Pancreas (tissue), 10 donors: ENCODE data around the gene TAF11L14. TPM values are rescaled to one million over a fixed set of nuclear protein-coding genes. Genes with fewer than 3 reads are reported as not detected.
"Not testable (repeated sequence)": the region's sequence is repeated elsewhere in the genome, so short reads cannot be mapped to it uniquely, and the experiment has no call there.

ENCODE experiments used
- ATAC-seq, 4 donors: fragments of 200-7000 bp; cut with Tn5 transposase; one replicate each; pipeline versions ENCODE4 v1.8.0 to v1.9.1; 2020; ENCODE audit warnings: mild to moderate bottlenecking in 4 of 4, moderate library complexity in 4 of 4
- DNase-seq, 6 donors: peaks; one replicate each; pipeline ENCODE4 v3.0.0-alpha.2; 2020
- FAIRE-seq: peaks from 2 replicates; lab custom pipeline; 2012; peaks lifted over from hg19 to GRCh38; lab: Jason Lieb, UNC
- H3K27ac ChIP-seq, 4 donors: fragments of 200-600 bp; sonication (generic); 1 replicate in 3 of 4; 2 replicates in 1 of 4; pipeline versions ENCODE4 v1.5.0 to v1.8.0; 2020
- H3K27me3 ChIP-seq, 4 donors: fragments of 200-600 bp; one replicate each; pipeline ENCODE4 v1.8.0; 2021
- H3K36me3 ChIP-seq, 3 donors: fragments of 200-600 bp; sonication (generic) in 1 of 3; one replicate each; pipeline versions ENCODE4 v1.5.0 to v1.8.0; 2020 to 2021
- H3K4me1 ChIP-seq, 3 donors: fragments of 200-600 bp; one replicate each; pipeline ENCODE4 v1.8.0; 2021
- H3K4me3 ChIP-seq, 4 donors: fragments of 200-600 bp; sonication (generic) in 2 of 4; one replicate each; pipeline versions ENCODE4 v1.5.0 to v1.8.0; 2020 to 2021
- H3K9me3 ChIP-seq, 4 donors: fragments of 200-600 bp; one replicate each; pipeline ENCODE4 v1.8.0; 2021
- CTCF ChIP-seq, 4 donors: fragments of 200-600 bp; sonication (generic) in 3 of 4; IDR thresholded peaks; one replicate each; pipeline versions ENCODE4 v1.5.0 to v1.8.0; 2021; ENCODE audit warnings: antibody characterized with exemption in 4 of 4
- WGBS, 2 donors: extraction: QIAGEN DNeasy Blood & Tissue Kit; methylation state at CpG; one replicate each; pipeline ENCODE4 v1.1.7; 2013; 5-methylcytosine and 5-hydroxymethylcytosine counted together
- intact Hi-C, 3 donors: fragments of 100-400 bp; cut with DNase I; formaldehyde crosslinking; loops; one replicate each; pipeline versions ENCODE4 v1.11.1 to v1.14.2; 2022
- polyA plus RNA-seq, 2 donors: library from polyadenylated mRNA; stranded (reverse); fragments of 200-250 nt; gene quantifications; one replicate each; pipeline ENCODE4 v1.2.3, GENCODE V29; 2013
- total RNA-seq, 6 donors: library from RNA; stranded (reverse); fragmentation: NEBNext Ultra II Directional in 4 of 6; extraction: Animal tissue kit (Norgen Biotek cat#: 25700) in 4 of 6; gene quantifications; one replicate each; pipeline versions ENCODE4 v1.2.1 to v1.2.4, GENCODE V29; 2021 to 2023
- donor health status: healthy with polysubstance abuse.
- donor health status: DM: no; HTN: no; CAD: no; lungs with moderate emphysema.
- donor health status: DM: no; HTN: no; CAD: no.
- donor health status: control.
- donor health status: control.
- donor health status: Bipolar disorder and iron deficiency.
- donor health status: DM: yes; HTN: yes; CAD: no.
- donor health status: DM: no; HTN: no; CAD: no.
- donor health status: DM: no; HTN: no; CAD: no.
- donor health status: DM: yes; HTN: yes; CAD: no.

Gene TAF11L14
- total RNA-seq: not detected
- not detected for polyA plus RNA-seq

GRCh38 chr5:17634160-17634559 lies at the start of gene TAF11L14:
Gene TAF11L14, plus strand, starts transcription at chr5:17634460.
- H3K4me1 ChIP-seq: no peaks in the 10 kb centered on the region
- FAIRE-seq: no peak
- H3K27ac ChIP-seq: no peak within 1 kb of the TSS
- no peak for ATAC-seq
- no peak for DNase-seq
- intact Hi-C loops: no loop called here
- no peaks in the 10 kb centered on the region for H3K9me3 ChIP-seq
- TF ChIP-seq CTCF (IDR thresholded peaks at IDR 0.05): no peak
- H3K4me3 ChIP-seq: no peak within 1 kb of the TSS
- H3K36me3 ChIP-seq: no peaks in the 10 kb centered on the region
- H3K27me3 ChIP-seq: no peaks in the 10 kb centered on the region
- 70 to 77% methylated on average over 5 of the region's 5 CpGs for WGBS, 2 donors

- H3K4me3 ChIP-seq, H3K36me3 ChIP-seq, FAIRE-seq, intact Hi-C loops, DNase-seq, H3K4me1 ChIP-seq, ATAC-seq, H3K27ac ChIP-seq, H3K27me3 ChIP-seq, H3K9me3 ChIP-seq: not testable (repeated sequence)
- WGBS, 2 donors: no CpG with 5 or more reads among the region's 16 CpGs
Observed at GRCh38 chr5:17585658-17586057, 48.6 kb upstream of the TAF11L14 start, which contains the start of gene TAF11L7. Gene TAF11L7, minus strand, starts transcription at chr5:17585758.

- H3K4me3 ChIP-seq, intact Hi-C loops, FAIRE-seq, H3K27ac ChIP-seq, H3K4me1 ChIP-seq, H3K9me3 ChIP-seq, ATAC-seq, H3K36me3 ChIP-seq, DNase-seq, H3K27me3 ChIP-seq: not testable (repeated sequence)
- WGBS, 2 donors: no CpG with 5 or more reads among the region's 16 CpGs
Observed at GRCh38 chr5:17590860-17591259, 43.4 kb upstream of the TAF11L14 start, which contains the start of gene TAF11L8. Gene TAF11L8, minus strand, starts transcription at chr5:17590960.

- FAIRE-seq, DNase-seq: not testable (repeated sequence)
Observed at GRCh38 chr5:17594255-17594654, 40.0 kb upstream of the TAF11L14 start, which contains the start of gene TAF11L9. Gene TAF11L9, minus strand, starts transcription at chr5:17594394.

GRCh38 chr5:17597728-17598127 lies 36.5 kb upstream of the TAF11L14 start, which contains the start of gene TAF11L10:
Gene TAF11L10, minus strand, starts transcription at chr5:17597828.
- no CpG with 5 or more reads among the region's 15 CpGs for WGBS, 2 donors
- DNase-seq, H3K27me3 ChIP-seq, H3K4me3 ChIP-seq, ATAC-seq, FAIRE-seq, H3K27ac ChIP-seq, H3K9me3 ChIP-seq, intact Hi-C loops, H3K4me1 ChIP-seq, H3K36me3 ChIP-seq: not testable (repeated sequence)

More at GRCh38 chr5:17594255-17594654, 40.0 kb upstream of the TAF11L14 start, which contains the start of gene TAF11L9:
- ATAC-seq, H3K4me3 ChIP-seq, H3K27me3 ChIP-seq, intact Hi-C loops, H3K27ac ChIP-seq, H3K36me3 ChIP-seq, H3K4me1 ChIP-seq, H3K9me3 ChIP-seq: not testable (repeated sequence)
- WGBS, 2 donors: 78 to 98% methylated on average over 7 to 10 of the region's 15 CpGs

GRCh38 chr5:17603880-17604279 lies 30.4 kb upstream of the TAF11L14 start, which contains the start of gene TAF11L11:
Gene TAF11L11, plus strand, starts transcription at chr5:17604183.
- H3K36me3 ChIP-seq, H3K4me3 ChIP-seq, ATAC-seq, H3K9me3 ChIP-seq, H3K4me1 ChIP-seq, H3K27ac ChIP-seq, FAIRE-seq, intact Hi-C loops, H3K27me3 ChIP-seq, DNase-seq: not testable (repeated sequence)
- 46 to 56% methylated on average over 6 of the region's 6 CpGs for WGBS, 2 donors

GRCh38 chr5:17604951-17605350 lies 29.3 kb upstream of the TAF11L14 start:
- intact Hi-C loops: no loop called here
- ATAC-seq (no peak), DNase-seq (no peak), FAIRE-seq (no peak)
- Histone ChIP-seq H3K36me3 (no peaks in the 10 kb centered on the region), H3K9me3 (no peaks in the 10 kb centered on the region), H3K4me3 (no peak overlapping the region), H3K27me3 (no peaks in the 10 kb centered on the region), H3K27ac (no peak overlapping the region), H3K4me1 (no peaks in the 10 kb centered on the region)
- 78 to 84% methylated on average over 14 of the region's 14 CpGs for WGBS, 2 donors
- no peak for TF ChIP-seq CTCF (IDR thresholded peaks at IDR 0.05)

- ATAC-seq, DNase-seq, intact Hi-C loops, H3K27me3 ChIP-seq, H3K36me3 ChIP-seq, FAIRE-seq, H3K4me1 ChIP-seq, H3K27ac ChIP-seq, H3K9me3 ChIP-seq, H3K4me3 ChIP-seq: not testable (repeated sequence)
- 62 to 72% methylated on average over 4 of the region's 4 CpGs for WGBS, 2 donors
Observed at GRCh38 chr5:17607461-17607860, 26.8 kb upstream of the TAF11L14 start.

- DNase-seq, H3K36me3 ChIP-seq, intact Hi-C loops, ATAC-seq, H3K9me3 ChIP-seq, H3K4me1 ChIP-seq, H3K27me3 ChIP-seq, H3K27ac ChIP-seq, FAIRE-seq, H3K4me3 ChIP-seq: not testable (repeated sequence)
- WGBS, 2 donors: 49 to 66% methylated on average over 2 of the region's 2 CpGs
Observed at GRCh38 chr5:17610092-17610491, 24.2 kb upstream of the TAF11L14 start, which contains the start of gene TAF11L12. Gene TAF11L12, plus strand, starts transcription at chr5:17610392.
